Smooth muscle cell (in vitro differentiated cells): ENCODE data around the gene LYPD3. TPM values are rescaled to one million over a fixed set of nuclear protein-coding genes. Genes with fewer than 3 reads are reported as not detected.

Source experiments
- DNase-seq: peaks from one replicate; lab custom pipeline; 2025; ENCODE audit not compliant: unreplicated experiment; lab: John Stamatoyannopoulos, UW
- H2AFZ ChIP-seq: fragments of 200-600 bp; sonication (generic); 2 replicates; pipeline ENCODE4 v1.6.0; 2016; ENCODE audit warnings: antibody characterized with exemption, low read depth, mild to moderate bottlenecking
- H3F3A ChIP-seq: fragments of 200-600 bp; sonication (generic); 2 replicates; pipeline ENCODE4 v1.6.0; 2017; ENCODE audit warnings: antibody characterized with exemption, low read depth
- H3K27ac ChIP-seq: fragments of 200-600 bp; sonication (generic); 2 replicates; pipeline ENCODE4 v1.5.1; 2016; ENCODE audit warnings: low read depth, mild to moderate bottlenecking
- H3K27me3 ChIP-seq: fragments of 200-600 bp; sonication (generic); 2 replicates; pipeline ENCODE4 v1.6.1; 2016; ENCODE audit warnings: low read depth, mild to moderate bottlenecking
- H3K36me3 ChIP-seq: fragments of 200-600 bp; sonication (generic); 2 replicates; pipeline ENCODE4 v1.5.1; 2016; ENCODE audit warnings: low read depth
- H3K4me1 ChIP-seq: fragments of 200-600 bp; sonication (generic); 2 replicates; pipeline ENCODE4 v1.5.1; 2016; ENCODE audit warnings: low read depth
- H3K4me2 ChIP-seq: fragments of 200-600 bp; sonication (generic); 2 replicates; pipeline ENCODE4 v1.6.0; 2016; ENCODE audit warnings: mild to moderate bottlenecking
- H3K4me3 ChIP-seq: fragments of 200-600 bp; sonication (generic); 2 replicates; pipeline ENCODE4 v1.5.1; 2016; ENCODE audit warnings: mild to moderate bottlenecking
- H3K79me2 ChIP-seq: fragments of 200-600 bp; sonication (generic); 2 replicates; pipeline ENCODE4 v1.6.0; 2016; ENCODE audit warnings: low read depth, mild to moderate bottlenecking
- H3K9ac ChIP-seq: fragments of 200-600 bp; sonication (generic); 2 replicates; pipeline ENCODE4 v1.6.0; 2016; ENCODE audit warnings: low read depth
- H3K9me3 ChIP-seq: fragments of 200-600 bp; sonication (generic); replicated peaks from 2 replicates; pipeline ENCODE4 v1.5.1; 2016; ENCODE audit warnings: low read depth
- H4K20me1 ChIP-seq: fragments of 200-600 bp; sonication (generic); 2 replicates; pipeline ENCODE4 v1.6.0; 2016; ENCODE audit warnings: low read depth
- whole genome bisulfite sequencing: methylation state at CpG from one replicate; pipeline ENCODE4 v1.1.7; 2016; ENCODE audit warnings: low lambda C conversion rate; 5-methylcytosine and 5-hydroxymethylcytosine counted together
- polyA plus RNA-seq: library from polyadenylated mRNA; unstranded; fragments of >200 nt; fragmentation: Nextera tagmentation; extraction: Ambion mirVana; gene quantifications from 2 replicates; pipeline ENCODE4 v1.2.1, GENCODE V29; 2016
- total RNA-seq: library from RNA; depleted of rRNA; stranded (reverse); fragments of >200 nt; gene quantifications from 2 replicates; pipeline ENCODE4 v1.2.3, GENCODE V29; 2014
- TF ChIP-seq, protein P1 (sequence below): fragments of 200-600 bp; sonication (generic); IDR thresholded peaks from 2 replicates; pipeline ENCODE4 v1.5.1; 2017; ENCODE audit warnings: borderline replicate concordance, mild to moderate bottlenecking, antibody characterized with exemption; ENCODE audit not compliant: insufficient read depth, poor library complexity, severe bottlenecking

LYPD3 gene
- total and polyA plus RNA-seq, 2 experiments from 2014 or later = 17.9 to 20.6 TPM

DNA sequence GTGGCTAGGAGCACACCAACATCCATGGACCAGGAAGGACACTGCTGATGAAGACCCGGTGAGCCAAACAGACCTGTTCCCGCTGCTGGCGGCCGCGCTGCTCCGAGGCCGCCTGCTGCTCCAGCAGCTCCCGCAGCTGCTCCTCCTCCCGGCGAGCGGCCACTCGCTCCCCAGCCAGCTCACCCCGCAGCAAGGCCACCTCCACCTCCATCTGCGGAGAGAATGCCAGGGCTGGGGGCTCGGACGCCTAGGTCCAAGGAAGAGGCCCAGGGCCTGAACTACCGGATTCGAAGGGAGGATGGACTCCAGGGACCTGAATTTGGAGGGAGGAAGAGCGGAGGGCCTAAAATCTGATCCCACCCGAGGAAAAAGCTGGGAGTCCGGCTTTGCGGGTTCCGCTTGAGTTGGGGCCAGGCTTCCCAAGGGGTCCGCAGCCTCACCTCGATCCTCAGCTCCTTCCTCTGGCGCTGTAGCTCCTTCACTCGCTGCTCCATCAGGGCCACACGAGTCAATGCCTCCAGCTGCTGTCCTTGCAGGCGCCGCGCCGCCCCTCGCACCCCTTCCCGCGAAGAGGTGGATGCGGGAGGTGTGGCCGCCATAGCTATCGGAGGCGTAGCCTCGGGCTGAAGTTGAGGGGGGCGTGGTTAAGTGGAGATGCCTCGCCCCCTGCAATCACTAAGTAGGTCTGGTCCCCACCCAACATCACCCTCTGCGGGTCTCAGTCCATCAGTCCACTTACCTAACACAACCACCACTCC is 36.4 kb upstream of the LYPD3 start:
- Histone ChIP-seq H4K20me1 (no peaks in the 10 kb centered on the region), H3K9ac (no peak overlapping the region), H3K79me2 (no peaks in the 10 kb centered on the region), H2AFZ (no peak overlapping the region), H3K27me3 (no peaks in the 10 kb centered on the region), H3F3A (no peaks in the 10 kb centered on the region), H3K4me1 (peaks cover 4% of the 10 kb centered on the region), H3K27ac (no peak overlapping the region), H3K4me2 (no peak overlapping the region), H3K36me3 (no peaks in the 10 kb centered on the region), H3K9me3 (no peaks in the 10 kb centered on the region), H3K4me3 (no peak overlapping the region)
- WGBS = 65% methylated on average over 43 of the region's 43 CpGs
- TF ChIP-seq, protein P1, sequence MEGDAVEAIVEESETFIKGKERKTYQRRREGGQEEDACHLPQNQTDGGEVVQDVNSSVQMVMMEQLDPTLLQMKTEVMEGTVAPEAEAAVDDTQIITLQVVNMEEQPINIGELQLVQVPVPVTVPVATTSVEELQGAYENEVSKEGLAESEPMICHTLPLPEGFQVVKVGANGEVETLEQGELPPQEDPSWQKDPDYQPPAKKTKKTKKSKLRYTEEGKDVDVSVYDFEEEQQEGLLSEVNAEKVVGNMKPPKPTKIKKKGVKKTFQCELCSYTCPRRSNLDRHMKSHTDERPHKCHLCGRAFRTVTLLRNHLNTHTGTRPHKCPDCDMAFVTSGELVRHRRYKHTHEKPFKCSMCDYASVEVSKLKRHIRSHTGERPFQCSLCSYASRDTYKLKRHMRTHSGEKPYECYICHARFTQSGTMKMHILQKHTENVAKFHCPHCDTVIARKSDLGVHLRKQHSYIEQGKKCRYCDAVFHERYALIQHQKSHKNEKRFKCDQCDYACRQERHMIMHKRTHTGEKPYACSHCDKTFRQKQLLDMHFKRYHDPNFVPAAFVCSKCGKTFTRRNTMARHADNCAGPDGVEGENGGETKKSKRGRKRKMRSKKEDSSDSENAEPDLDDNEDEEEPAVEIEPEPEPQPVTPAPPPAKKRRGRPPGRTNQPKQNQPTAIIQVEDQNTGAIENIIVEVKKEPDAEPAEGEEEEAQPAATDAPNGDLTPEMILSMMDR = no peak
- DNase-seq = no peak

DNA sequence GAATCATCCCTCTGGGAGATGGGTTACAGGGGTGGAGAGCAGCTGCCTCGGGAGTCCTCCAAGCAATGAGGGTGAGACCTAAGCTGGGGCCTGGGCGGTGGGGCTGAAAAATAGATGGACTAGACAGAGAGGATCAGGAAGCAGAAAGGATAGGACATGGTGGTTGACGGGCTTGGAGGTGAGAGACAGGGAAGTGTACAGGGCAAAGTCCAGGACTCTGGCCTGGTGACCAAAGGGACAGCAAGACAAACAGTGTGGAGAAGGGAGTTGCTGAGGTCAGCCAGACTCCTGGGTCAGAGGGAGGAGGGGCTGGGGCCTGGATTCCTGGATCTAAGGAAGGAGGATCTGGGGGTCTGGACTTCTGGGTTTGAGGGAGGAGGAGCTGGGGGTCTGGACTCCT is 33.6 kb upstream of the LYPD3 start:
- Histone ChIP-seq H3K36me3 (no peaks in the 10 kb centered on the region), H3K4me1 (peaks cover 4% of the 10 kb centered on the region), H3K27ac (no peak overlapping the region), H3K9me3 (no peaks in the 10 kb centered on the region), H3F3A (no peaks in the 10 kb centered on the region), H3K9ac (no peak overlapping the region), H3K27me3 (no peaks in the 10 kb centered on the region), H3K79me2 (no peaks in the 10 kb centered on the region), H3K4me3 (no peak overlapping the region), H2AFZ (no peak overlapping the region), H4K20me1 (no peaks in the 10 kb centered on the region), H3K4me2 (no peak overlapping the region)
- WGBS = 84% methylated on average over 3 of the region's 3 CpGs
- TF ChIP-seq, protein P1 = no peak
- no peak for DNase-seq

DNA sequence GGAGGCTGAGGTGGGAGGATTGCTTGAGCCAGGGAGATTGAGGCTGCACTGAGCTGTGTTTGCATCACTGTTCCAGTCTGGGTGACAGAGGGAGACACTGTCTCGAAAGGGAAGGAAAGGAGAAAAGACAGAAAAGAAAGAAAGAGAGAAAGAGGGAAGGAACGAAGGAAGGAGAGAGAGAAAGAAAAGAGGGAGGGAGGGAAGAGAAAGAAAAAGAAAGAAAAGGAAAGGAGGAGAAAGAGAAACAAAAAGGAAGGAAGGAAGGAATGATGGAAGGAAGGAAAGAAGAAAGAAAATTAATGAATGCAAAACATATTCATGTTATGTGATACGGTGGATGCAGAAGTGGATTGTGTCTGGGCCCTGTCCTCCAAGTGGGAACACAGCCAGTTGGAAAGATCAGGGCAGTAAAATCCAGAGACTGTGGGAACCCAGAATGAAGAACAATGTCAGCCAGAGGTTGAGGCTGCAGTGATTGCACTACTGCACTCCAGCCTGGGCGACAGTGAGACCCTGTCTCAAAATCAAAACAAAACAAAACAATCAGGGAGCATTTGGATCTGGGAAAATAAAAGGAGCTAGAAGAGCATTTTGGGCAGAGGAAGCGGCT is 32.9 kb upstream of the LYPD3 start:
- WGBS = 94% methylated on average over 5 of the region's 5 CpGs
- H3K9me3 ChIP-seq = no peaks in the 10 kb centered on the region
- H3K4me1 ChIP-seq = peaks cover 4% of the 10 kb centered on the region
- no peak for DNase-seq
- no peak overlapping the region for H3K27ac ChIP-seq
- H3K79me2 ChIP-seq = no peaks in the 10 kb centered on the region
- H3F3A ChIP-seq = no peaks in the 10 kb centered on the region
- no peak overlapping the region for H3K4me3 ChIP-seq
- TF ChIP-seq, protein P1 = no peak
- no peak overlapping the region for H2AFZ ChIP-seq
- no peak overlapping the region for H3K9ac ChIP-seq
- no peaks in the 10 kb centered on the region for H3K36me3 ChIP-seq
- H4K20me1 ChIP-seq = no peaks in the 10 kb centered on the region
- H3K4me2 ChIP-seq = no peak overlapping the region
- no peaks in the 10 kb centered on the region for H3K27me3 ChIP-seq
